Measurements from ENCODE around the gene SLIT3. TPM values are rescaled to one million over a fixed set of nuclear protein-coding genes. Genes with fewer than 3 reads are reported as not detected.

The SLIT3 gene
- total RNA-seq, 1 experiment from 2014 or later, result 0.10 TPM

DNA sequence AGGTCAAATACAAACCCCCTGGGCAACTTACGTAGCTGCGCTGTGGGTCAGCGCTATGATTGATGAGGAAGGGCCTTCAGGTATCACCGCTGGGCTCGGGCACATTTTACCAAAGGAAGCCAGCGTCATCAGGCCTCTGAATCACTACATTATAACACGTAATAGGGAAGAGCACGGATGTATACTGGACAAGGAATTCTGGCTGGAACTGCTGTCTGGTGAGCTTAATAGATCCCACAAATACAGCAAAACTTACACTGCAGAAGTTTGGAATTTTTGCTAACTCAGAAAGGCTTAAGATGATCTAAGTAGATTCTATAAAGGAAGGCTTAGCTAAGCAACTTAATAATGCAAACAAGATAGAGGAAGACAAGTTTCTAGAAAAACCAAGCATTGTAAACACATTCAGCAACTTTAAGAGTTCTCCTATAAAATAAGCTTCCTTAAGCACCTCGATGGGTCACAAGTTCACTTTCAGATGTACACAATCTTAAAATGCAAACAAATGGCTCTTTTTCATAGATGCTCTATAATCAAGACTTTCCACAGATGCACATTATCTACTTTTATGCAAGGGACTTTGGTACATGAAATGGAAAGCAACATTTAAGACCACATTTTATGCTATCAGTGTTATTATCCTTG, 361.7 kb downstream of the SLIT3 start:
- no peaks in the 10 kb centered on the region for H4K20me1 ChIP-seq (ENCODE audit: insufficient read depth)
- no peak overlapping the region for H3K9ac ChIP-seq (ENCODE audit: low read length)
- H3K36me3 ChIP-seq (ENCODE audit: control insufficient read depth in 1 of 2, insufficient read depth in 2 of 2, low read length in 2 of 2), result no peaks in the 10 kb centered on the region
- H2AFZ ChIP-seq (ENCODE audit: low read depth, low read length, poor library complexity, severe bottlenecking), result no peak overlapping the region
- ChIA-PET CTCF (no interaction called here), RAD21 (ENCODE audit: low non-redundant PET in 1 of 2, low total read pairs in 2 of 2, uncharacterized antibody in 2 of 2, unreplicated experiment in 2 of 2) (no interaction called here), POLR2A (no interaction called here)
- no peak for DNase-seq (ENCODE audit: low read depth, low spot score)
- TF ChIP-seq, protein P1, sequence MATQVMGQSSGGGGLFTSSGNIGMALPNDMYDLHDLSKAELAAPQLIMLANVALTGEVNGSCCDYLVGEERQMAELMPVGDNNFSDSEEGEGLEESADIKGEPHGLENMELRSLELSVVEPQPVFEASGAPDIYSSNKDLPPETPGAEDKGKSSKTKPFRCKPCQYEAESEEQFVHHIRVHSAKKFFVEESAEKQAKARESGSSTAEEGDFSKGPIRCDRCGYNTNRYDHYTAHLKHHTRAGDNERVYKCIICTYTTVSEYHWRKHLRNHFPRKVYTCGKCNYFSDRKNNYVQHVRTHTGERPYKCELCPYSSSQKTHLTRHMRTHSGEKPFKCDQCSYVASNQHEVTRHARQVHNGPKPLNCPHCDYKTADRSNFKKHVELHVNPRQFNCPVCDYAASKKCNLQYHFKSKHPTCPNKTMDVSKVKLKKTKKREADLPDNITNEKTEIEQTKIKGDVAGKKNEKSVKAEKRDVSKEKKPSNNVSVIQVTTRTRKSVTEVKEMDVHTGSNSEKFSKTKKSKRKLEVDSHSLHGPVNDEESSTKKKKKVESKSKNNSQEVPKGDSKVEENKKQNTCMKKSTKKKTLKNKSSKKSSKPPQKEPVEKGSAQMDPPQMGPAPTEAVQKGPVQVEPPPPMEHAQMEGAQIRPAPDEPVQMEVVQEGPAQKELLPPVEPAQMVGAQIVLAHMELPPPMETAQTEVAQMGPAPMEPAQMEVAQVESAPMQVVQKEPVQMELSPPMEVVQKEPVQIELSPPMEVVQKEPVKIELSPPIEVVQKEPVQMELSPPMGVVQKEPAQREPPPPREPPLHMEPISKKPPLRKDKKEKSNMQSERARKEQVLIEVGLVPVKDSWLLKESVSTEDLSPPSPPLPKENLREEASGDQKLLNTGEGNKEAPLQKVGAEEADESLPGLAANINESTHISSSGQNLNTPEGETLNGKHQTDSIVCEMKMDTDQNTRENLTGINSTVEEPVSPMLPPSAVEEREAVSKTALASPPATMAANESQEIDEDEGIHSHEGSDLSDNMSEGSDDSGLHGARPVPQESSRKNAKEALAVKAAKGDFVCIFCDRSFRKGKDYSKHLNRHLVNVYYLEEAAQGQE (IDR thresholded peaks at IDR 0.05; ENCODE audit: low read depth), result no peak
- no peak for TF ChIP-seq POLR2A (IDR thresholded peaks at IDR 0.05; ENCODE audit: borderline replicate concordance, extremely low read depth, insufficient read depth, insufficient read length)
- TF ChIP-seq RAD21 (IDR thresholded peaks at IDR 0.05; ENCODE audit: low read depth), result no peak
- no peak for TF ChIP-seq FOSL1 (IDR thresholded peaks at IDR 0.05; ENCODE audit: low read depth)
- no peak for TF ChIP-seq CBX3 (IDR thresholded peaks at IDR 0.05; ENCODE audit: low read depth)
- TF ChIP-seq JUND (IDR thresholded peaks at IDR 0.05), result no peak
- no peak for TF ChIP-seq TCF7L2 (IDR thresholded peaks at IDR 0.05; ENCODE audit: borderline replicate concordance, extremely low read depth, insufficient read depth, insufficient read length)
- TF ChIP-seq CEBPB (IDR thresholded peaks at IDR 0.05; ENCODE audit: low read depth), result no peak
- no peak for TF ChIP-seq EZH2 (IDR thresholded peaks at IDR 0.05)
- no peak for TF ChIP-seq EZH2phosphoT487 (IDR thresholded peaks at IDR 0.05; ENCODE audit: borderline replicate concordance)
- TF ChIP-seq POLR2AphosphoS5 (IDR thresholded peaks at IDR 0.05; ENCODE audit: low read depth, low read length), result no peak
- TF ChIP-seq EGR1 (IDR thresholded peaks at IDR 0.05; ENCODE audit: low read depth), result no peak
- TF ChIP-seq ELF1 (IDR thresholded peaks at IDR 0.05; ENCODE audit: borderline replicate concordance, low read depth), result no peak
- TF ChIP-seq ZFX (IDR thresholded peaks at IDR 0.05), result no peak
- TF ChIP-seq, protein P2, sequence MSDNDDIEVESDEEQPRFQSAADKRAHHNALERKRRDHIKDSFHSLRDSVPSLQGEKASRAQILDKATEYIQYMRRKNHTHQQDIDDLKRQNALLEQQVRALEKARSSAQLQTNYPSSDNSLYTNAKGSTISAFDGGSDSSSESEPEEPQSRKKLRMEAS (IDR thresholded peaks at IDR 0.05), result no peak
- TF ChIP-seq, protein P3, sequence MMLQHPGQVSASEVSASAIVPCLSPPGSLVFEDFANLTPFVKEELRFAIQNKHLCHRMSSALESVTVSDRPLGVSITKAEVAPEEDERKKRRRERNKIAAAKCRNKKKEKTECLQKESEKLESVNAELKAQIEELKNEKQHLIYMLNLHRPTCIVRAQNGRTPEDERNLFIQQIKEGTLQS (IDR thresholded peaks at IDR 0.05), result no peak
- intact Hi-C loops (cut with micrococcal nuclease), result no loop called here
- no TSS peak for BruUV-seq (replicated peaks)
- no peaks in the 10 kb centered on the region for H3K4me1 ChIP-seq (ENCODE audit: control insufficient read depth in 1 of 2, insufficient read depth in 2 of 2, low read length in 2 of 2)
- H3K9me2 ChIP-seq (ENCODE audit: insufficient read depth), result no peaks in the 10 kb centered on the region
- H3K79me2 ChIP-seq (ENCODE audit: insufficient read depth, low read length), result no peaks in the 10 kb centered on the region
- no peaks in the 10 kb centered on the region for H3K9me3 ChIP-seq (ENCODE audit: control insufficient read depth in 1 of 2, insufficient read depth in 1 of 2, low read depth in 1 of 2, low read length in 2 of 2)
- ATAC-seq, result no peak
- H3K27me3 ChIP-seq (ENCODE audit: insufficient read depth, low read length), result peaks cover 44% of the 10 kb centered on the region
- no peak overlapping the region for H3K4me3 ChIP-seq (replicated peaks in 1 of 2; ENCODE audit: low read depth in 1 of 2, low read length in 2 of 2)
- no peak overlapping the region for H3K27ac ChIP-seq (ENCODE audit: low read depth, low read length)
- no peak overlapping the region for H3K4me2 ChIP-seq (ENCODE audit: low read length)

Data from HCT116 (cell line).